H1 (cell line): ENCODE data around the gene ADGRF5. TPM values are rescaled to one million over a fixed set of nuclear protein-coding genes. Genes with fewer than 3 reads are reported as not detected.
"Not testable (repeated sequence)": the region's sequence is repeated elsewhere in the genome, so short reads cannot be mapped to it uniquely, and the experiment has no call there.

Experiments
- CTCF ChIA-PET: fragments of 300-600 bp; sonication (Branson Sonifier 250); formaldehyde crosslinking; loops from one replicate; lab custom pipeline; 2021; ENCODE audit not compliant: partially characterized antibody; lab: Charles Lee
- POLR2A ChIA-PET: fragments of 300-600 bp; sonication (Branson Sonifier 250); formaldehyde crosslinking; loops from one replicate; lab custom pipeline; 2021; ENCODE audit warnings: inconsistent platforms; ENCODE audit not compliant: partially characterized antibody; lab: Charles Lee
- DNase-seq, 2 experiments: peaks; one replicate each; pipeline versions ENCODE4 v3.0.0 to v3.0.0-alpha.2; 2010 to 2022; ENCODE audit warnings: low spot score in 2 of 2, low read depth in 1 of 2, mixed read lengths in 1 of 2
- FAIRE-seq: peaks from 2 replicates; lab custom pipeline; 2011; peaks lifted over from hg19 to GRCh38; lab: Jason Lieb, UNC
- H2AFZ ChIP-seq: 2 replicates; pipeline ENCODE4 v1.8.1; 2012; ENCODE audit warnings: low read length, inconsistent platforms
- H2AK5ac ChIP-seq: 2 replicates; pipeline ENCODE4 v1.6.1; 2013; ENCODE audit warnings: low read depth, low read length
- H2BK120ac ChIP-seq: replicated peaks from 2 replicates; pipeline ENCODE3; 2013; ENCODE audit warnings: low read depth, low read length, inconsistent platforms
- H2BK12ac ChIP-seq: 2 replicates; pipeline ENCODE4 v1.6.1; 2013; ENCODE audit warnings: low read depth, low read length
- H2BK15ac ChIP-seq: 2 replicates; pipeline ENCODE4 v1.6.1; 2013; ENCODE audit warnings: low read length
- H2BK20ac ChIP-seq: 2 replicates; pipeline ENCODE4 v1.6.1; 2013; ENCODE audit warnings: low read length
- H2BK5ac ChIP-seq: 2 replicates; pipeline ENCODE4 v1.6.1; 2013; ENCODE audit warnings: low read depth, low read length
- H3K14ac ChIP-seq: 2 replicates; pipeline ENCODE4 v1.6.1; 2013; ENCODE audit warnings: inconsistent platforms; ENCODE audit not compliant: insufficient read length
- H3K18ac ChIP-seq: 2 replicates; pipeline ENCODE4 v1.6.1; 2013; ENCODE audit warnings: low read length; ENCODE audit errors: extremely low read depth
- H3K23ac ChIP-seq: 2 replicates; pipeline ENCODE4 v1.6.1; 2013; ENCODE audit warnings: inconsistent platforms; ENCODE audit not compliant: insufficient read length
- H3K23me2 ChIP-seq: 2 replicates; pipeline ENCODE4 v1.6.1; 2013; ENCODE audit warnings: low read depth, low read length
- H3K27ac ChIP-seq: 2 replicates; pipeline ENCODE4 v1.6.1; 2011; ENCODE audit warnings: low read depth, low read length, inconsistent platforms
- H3K27me3 ChIP-seq, 4 experiments: replicated peaks in 1 of 4; 1 replicate in 1 of 4; 2 replicates in 3 of 4; pipeline versions ENCODE4 v1.6.1 to v1.8.1; 2011 to 2013; ENCODE audit warnings: low read length in 3 of 4, mild to moderate bottlenecking in 3 of 4, inconsistent platforms in 2 of 4, mixed read lengths in 2 of 4, moderate library complexity in 1 of 4; ENCODE audit not compliant: control insufficient read depth in 3 of 4, insufficient read depth in 3 of 4; ENCODE audit errors: extremely low read depth in 1 of 4
- H3K36me3 ChIP-seq, 4 experiments: 2 replicates each; pipeline versions ENCODE4 v1.6.1 to v1.8.1; 2011 to 2013; ENCODE audit warnings: mild to moderate bottlenecking in 4 of 4, low read length in 3 of 4, moderate library complexity in 2 of 4, control low read depth in 1 of 4, inconsistent platforms in 1 of 4; ENCODE audit not compliant: insufficient read depth in 4 of 4, control insufficient read depth in 2 of 4
- H3K4ac ChIP-seq: replicated peaks from 2 replicates; pipeline ENCODE3; 2013; ENCODE audit warnings: low read length, low read depth, mixed read lengths, inconsistent platforms; ENCODE audit not compliant: insufficient read length
- H3K4me1 ChIP-seq, 4 experiments: replicated peaks in 1 of 4; 1 replicate in 1 of 4; 2 replicates in 3 of 4; pipeline versions ENCODE4 v1.6.1 to v1.8.1; 2011 to 2013; ENCODE audit warnings: low read length in 3 of 4, inconsistent platforms in 2 of 4, mixed read lengths in 1 of 4; ENCODE audit not compliant: insufficient read depth in 4 of 4, control insufficient read depth in 3 of 4
- H3K4me2 ChIP-seq, 2 experiments: 2 replicates each; pipeline versions ENCODE4 v1.6.1 to v1.8.1; 2011 to 2013; ENCODE audit warnings: low read depth in 2 of 2, low read length in 2 of 2, control low read depth in 1 of 2, inconsistent platforms in 1 of 2, mild to moderate bottlenecking in 1 of 2; ENCODE audit not compliant: insufficient read depth in 1 of 2
- H3K4me3 ChIP-seq, 4 experiments: fragments of 200-600, 300-600 bp in 1 of 4; sonication (generic), shearing (Covaris generic), sonication (Bioruptor Twin) in 1 of 4; 2 replicates each; pipeline versions ENCODE4 v1.5.1 to v1.8.1; 2011 to 2016; ENCODE audit warnings: low read length in 4 of 4, low read depth in 3 of 4, control low read depth in 2 of 4, inconsistent platforms in 2 of 4, mild to moderate bottlenecking in 2 of 4, mixed read lengths in 1 of 4, moderate library complexity in 1 of 4; ENCODE audit not compliant: insufficient read depth in 2 of 4; ENCODE audit errors: extremely low read depth in 1 of 4
- H3K56ac ChIP-seq: replicated peaks from 2 replicates; pipeline ENCODE3; 2013; ENCODE audit warnings: low read depth, mild to moderate bottlenecking, mixed read lengths, low read length, inconsistent platforms; ENCODE audit not compliant: insufficient read length
- H3K79me1 ChIP-seq: 2 replicates; pipeline ENCODE4 v1.6.1; 2013; ENCODE audit warnings: low read depth, low read length, control low read depth
- H3K79me2 ChIP-seq, 2 experiments: 2 replicates each; pipeline versions ENCODE4 v1.6.1 to v1.8.1; 2012 to 2013; ENCODE audit warnings: low read length in 2 of 2, mild to moderate bottlenecking in 2 of 2, inconsistent platforms in 1 of 2; ENCODE audit not compliant: insufficient read depth in 2 of 2, control insufficient read depth in 1 of 2
- H3K9ac ChIP-seq, 4 experiments: replicated peaks in 1 of 4; 1 replicate in 1 of 4; 2 replicates in 3 of 4; pipeline versions ENCODE4 v1.6.1 to v1.8.1; 2011 to 2013; ENCODE audit warnings: low read depth in 3 of 4, low read length in 3 of 4, control low read depth in 2 of 4, mild to moderate bottlenecking in 2 of 4, moderate library complexity in 2 of 4, inconsistent platforms in 1 of 4; ENCODE audit errors: extremely low read depth in 1 of 4
- H3K9me3 ChIP-seq, 2 experiments: 2 replicates each; pipeline versions ENCODE4 v1.6.1 to v1.8.1; 2012 to 2013; ENCODE audit warnings: mild to moderate bottlenecking in 2 of 2, moderate library complexity in 2 of 2, control low read depth in 1 of 2, inconsistent platforms in 1 of 2, low read depth in 1 of 2, low read length in 1 of 2, mixed read lengths in 1 of 2; ENCODE audit not compliant: insufficient read depth in 2 of 2
- H4K20me1 ChIP-seq, 2 experiments: replicated peaks in 1 of 2; 2 replicates each; pipeline versions ENCODE3 to v1.8.1; 2011 to 2013; ENCODE audit warnings: inconsistent platforms in 2 of 2, low read length in 2 of 2, mild to moderate bottlenecking in 1 of 2; ENCODE audit not compliant: insufficient read depth in 2 of 2, control insufficient read depth in 1 of 2
- H4K5ac ChIP-seq: 2 replicates; pipeline ENCODE4 v1.6.1; 2013; ENCODE audit warnings: low read length, low read depth, mixed read lengths, inconsistent platforms; ENCODE audit not compliant: insufficient read length
- H4K8ac ChIP-seq: 2 replicates; pipeline ENCODE4 v1.8.0; 2013; ENCODE audit warnings: mild to moderate bottlenecking, moderate library complexity, low read length, inconsistent platforms; ENCODE audit not compliant: insufficient read depth; ENCODE audit errors: extremely low read depth
- H4K91ac ChIP-seq: replicated peaks from 2 replicates; pipeline ENCODE3; 2013; ENCODE audit warnings: low read length, mixed read lengths, inconsistent platforms; ENCODE audit not compliant: insufficient read length
- CTCF ChIP-seq, 3 experiments: IDR thresholded peaks; 1 replicate in 2 of 3; 2 replicates in 1 of 3; pipeline versions ENCODE4 v1.5.1 to v1.6.1; 2011; ENCODE audit warnings: low read length in 3 of 3, mild to moderate bottlenecking in 3 of 3, inconsistent platforms in 2 of 3, low read depth in 1 of 3, moderate library complexity in 1 of 3; ENCODE audit not compliant: insufficient read depth in 1 of 3; ENCODE audit errors: control extremely low read depth in 1 of 3
- RAD21 ChIP-seq, 2 experiments: IDR thresholded peaks in 1 of 2; conservative IDR thresholded peaks in 1 of 2; 2 replicates each; pipeline ENCODE4 v1.6.1; 2011; ENCODE audit warnings: low read depth in 2 of 2, low read length in 2 of 2, improper control_type of control experiment in 1 of 2, inconsistent platforms in 1 of 2, mild to moderate bottlenecking in 1 of 2, moderate library complexity in 1 of 2
- WGBS, 2 experiments: shearing (Covaris generic) in 1 of 2; methylation state at CpG; one replicate each; pipeline versions ENCODE4 v1.1.6 to v1.1.7; 2013 to 2015; ENCODE audit warnings: low lambda C conversion rate in 2 of 2, mixed read lengths in 2 of 2, inconsistent platforms in 1 of 2, low coverage in 1 of 2, missing lambda C conversion rate in 1 of 2; ENCODE audit not compliant: insufficient replicate concordance in 2 of 2, insufficient coverage in 1 of 2, insufficient read length in 1 of 2; ENCODE audit errors: extremely low coverage in 1 of 2, missing lambda C conversion rate in 1 of 2; 5-methylcytosine and 5-hydroxymethylcytosine counted together
- polyA plus RNA-seq, 7 experiments: library from polyadenylated mRNA; depleted of rRNA in 3 of 7; stranded (reverse) in 5 of 7; unstranded in 2 of 7; fragments of >200 nt in 5 of 7; fragments of 200-250 nt in 2 of 7; gene quantifications; 1 replicate in 5 of 7; 2 replicates in 1 of 7; 4 replicates in 1 of 7; pipeline versions ENCODE4 v1.2.1 to v1.2.3, GENCODE V29; 2011 to 2013; ENCODE audit warnings: missing spikeins in 2 of 7, mixed read lengths in 2 of 7
- total RNA-seq: library from RNA; stranded (reverse); fragmentation: NEBNext Ultra II Directional; extraction: Animal tissue kit (Norgen Biotek cat#: 25700); gene quantifications from 2 replicates; pipeline ENCODE4 v1.2.1, GENCODE V29; 2021

ADGRF5 gene
- total and polyA plus RNA-seq, 2 of the 8 experiments (the other 6 are each of a cell fraction or from before 2014, with no cell fraction given): 0.06 TPM; not detected in 1

DNA sequence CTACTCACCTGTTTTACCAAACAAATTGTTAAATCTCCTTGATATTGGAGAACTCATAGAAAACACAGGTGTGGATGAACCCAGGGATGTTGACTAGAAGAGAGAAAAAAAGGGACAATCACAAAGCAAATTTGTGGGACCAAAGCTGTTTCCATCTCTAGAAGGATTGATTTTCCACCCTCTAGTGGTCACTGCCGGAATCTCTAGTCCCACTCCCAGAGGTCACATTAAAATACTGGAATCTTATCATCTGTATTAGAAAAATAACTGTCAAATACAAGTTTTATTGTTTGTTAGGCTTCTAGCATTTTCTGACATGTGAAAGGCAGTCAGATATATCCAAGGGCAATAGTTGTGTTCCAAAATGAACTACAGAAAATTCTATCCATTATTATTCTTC, 65.8 kb downstream of the ADGRF5 start:
- H2BK120ac ChIP-seq, H3K79me2 ChIP-seq, H4K5ac ChIP-seq, H3K23me2 ChIP-seq, H3K56ac ChIP-seq, H2BK5ac ChIP-seq, H3K4ac ChIP-seq, H3K23ac ChIP-seq, H2BK15ac ChIP-seq, H3K36me3 ChIP-seq, H4K20me1 ChIP-seq: not testable (repeated sequence)
- peak in 1 of 2 experiments; percentile 73 for DNase-seq
- TF ChIP-seq RAD21 (IDR thresholded peaks at IDR 0.05 in 1 of 2, conservative IDR thresholded peaks at IDR 0.05 in 1 of 2; ENCODE audit: low read depth in 2 of 2, low read length in 2 of 2): peak; percentile 32 to 42
- TF ChIP-seq CTCF (IDR thresholded peaks at IDR 0.05; ENCODE audit: control extremely low read depth in 1 of 3, insufficient read depth in 1 of 3, low read depth in 1 of 3, low read length in 3 of 3): peak in 2 of 3 experiments; percentile 34 to 54; a peak in 2 of 4 replicates
- TF ChIP-seq, all 59 proteins: peak for 2; not testable (repeated sequence) for 57
- H3K4me1 ChIP-seq, H2BK20ac ChIP-seq, H3K4me3 ChIP-seq, H3K18ac ChIP-seq, POLR2A ChIA-PET, H3K27me3 ChIP-seq, H2AK5ac ChIP-seq, FAIRE-seq, H3K14ac ChIP-seq, H3K79me1 ChIP-seq, H3K9me3 ChIP-seq, H2BK12ac ChIP-seq, H4K8ac ChIP-seq, H3K4me2 ChIP-seq, H2AFZ ChIP-seq, H3K9ac ChIP-seq, H4K91ac ChIP-seq, H3K27ac ChIP-seq: not testable (repeated sequence)
- 0% methylated on average over 1 of the region's 1 CpG; no CpG with 5 or more reads in 1 of the 2 experiments for WGBS, 2 experiments
- CTCF ChIA-PET: interaction anchor here (0.5 to 2.8 kb wide), 27 partner anchors 8 to 690 kb away, joined by 3 to 9 read pairs (median 4); partner anchors contain the start of gene ADGRF1
